CD4-positive, alpha-beta T cell treated with Interleukin-12 subunit alpha and Interleukin-12 subunit beta, for 1 hour (primary cell): Measurements from ENCODE around the gene TKTL1.

Source experiments
- DNase-seq: peaks from one replicate; pipeline ENCODE4 v3.0.0-alpha.2; 2020

The TKTL1 gene

DNA sequence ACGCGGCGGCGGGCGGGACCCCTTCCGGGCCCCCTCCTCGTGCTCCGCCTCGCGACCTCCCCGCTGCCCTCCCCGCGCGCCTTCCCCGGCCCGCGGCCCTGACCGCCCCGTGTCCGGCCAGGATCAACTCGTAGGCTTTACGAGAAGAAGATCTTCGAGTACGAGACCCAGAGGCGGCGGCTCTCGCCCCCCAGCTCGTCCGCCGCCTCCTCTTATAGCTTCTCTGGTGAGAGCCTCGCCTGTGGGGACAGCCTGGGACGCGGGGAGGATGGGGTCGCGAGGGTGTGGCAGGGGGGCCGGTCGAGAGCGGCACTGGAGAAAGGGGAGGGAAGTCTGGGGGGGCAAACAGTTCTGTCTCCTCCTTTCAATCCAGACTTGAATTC, 84.0 kb downstream of the TKTL1 start:
- no peak for DNase-seq
